Uterus (tissue), 4 donors: Measurements from ENCODE around the gene MAP6D1. TPM values are rescaled to one million over a fixed set of nuclear protein-coding genes. Genes with fewer than 3 reads are reported as not detected.

Experiments used
- DNase-seq, 2 donors: peaks; one replicate each; pipeline ENCODE4 v3.0.0-alpha.2; 2019 to 2020
- H3K27ac ChIP-seq, 2 donors: fragments of 200-600 bp; sonication (generic); 1 replicate in 1 of 2; 2 replicates in 1 of 2; pipeline ENCODE4 v1.5.1; 2016 to 2018
- H3K27me3 ChIP-seq, 2 donors: fragments of 200-600 bp; sonication (generic); one replicate each; pipeline ENCODE4 v1.5.1; 2018 to 2019; ENCODE audit warnings: control low read depth in 1 of 2
- H3K36me3 ChIP-seq, 2 donors: fragments of 200-600 bp; sonication (generic); one replicate each; pipeline ENCODE4 v1.5.1; 2019; ENCODE audit warnings: control low read depth in 1 of 2
- H3K4me1 ChIP-seq, 2 donors: fragments of 200-600 bp; sonication (generic); one replicate each; pipeline ENCODE4 v1.5.1; 2018 to 2019; ENCODE audit warnings: control low read depth in 1 of 2
- H3K4me3 ChIP-seq, 2 donors: fragments of 200-600 bp; sonication (generic); 1 replicate in 1 of 2; 2 replicates in 1 of 2; pipeline ENCODE4 v1.5.1; 2018 to 2019; ENCODE audit warnings: mild to moderate bottlenecking in 1 of 2
- H3K9me3 ChIP-seq, 2 donors: fragments of 200-600 bp; sonication (generic); one replicate each; pipeline ENCODE4 v1.5.1; 2019; ENCODE audit warnings: control low read depth in 1 of 2
- CTCF ChIP-seq, 4 experiments: fragments of 200-600 bp in 2 of 4; fragments of 450-650 bp in 2 of 4; sonication (generic) in 2 of 4; IDR thresholded peaks; one replicate each; pipeline ENCODE4 v1.5.1; 2016 to 2019; ENCODE audit warnings: antibody characterized with exemption in 4 of 4, mild to moderate bottlenecking in 2 of 4, moderate library complexity in 1 of 4
- POLR2A ChIP-seq, 2 donors: fragments of 450-650 bp; IDR thresholded peaks; one replicate each; pipeline ENCODE4 v1.6.1; 2016; ENCODE audit warnings: antibody characterized with exemption in 2 of 2, mild to moderate bottlenecking in 1 of 2, moderate library complexity in 1 of 2
- intact Hi-C: fragments of 100-400 bp; cut with DNase I; formaldehyde crosslinking; loops from one replicate; pipeline ENCODE4 v1.15.1; 2023; ENCODE audit warnings: low total_unique reads
- total RNA-seq, 4 donors: library from RNA; depleted of rRNA in 3 of 4; stranded (reverse); fragments of >200 nt in 3 of 4; gene quantifications; one replicate each; pipeline versions ENCODE4 v1.1.0 to v1.2.4, GENCODE V29; 2014 to 2023
- donor health status: DM: yes; HTN: yes; CAD: no.

Gene MAP6D1
- total RNA-seq, 4 donors from 2014 or later: 1.0 to 1.9 TPM; not detected in 2

- no peak for DNase-seq
- H3K4me3 ChIP-seq: no peak overlapping the region
- intact Hi-C loops: no loop called here
- H3K27ac ChIP-seq: no peak overlapping the region
- no peaks in the 10 kb centered on the region for H3K9me3 ChIP-seq
- no peak for TF ChIP-seq POLR2A (IDR thresholded peaks at IDR 0.05)
- no peak for TF ChIP-seq CTCF (IDR thresholded peaks at IDR 0.05)
- no peaks in the 10 kb centered on the region for H3K27me3 ChIP-seq
- no peaks in the 10 kb centered on the region for H3K36me3 ChIP-seq
- no peaks in the 10 kb centered on the region for H3K4me1 ChIP-seq
These were observed 7.2 kb downstream of the MAP6D1 start for GRCh38 chr3:183818041-183818620.

- Histone ChIP-seq H3K4me3 (no peak overlapping the region), H3K27me3 (no peaks in the 10 kb centered on the region), H3K4me1 (no peaks in the 10 kb centered on the region), H3K27ac (no peak overlapping the region), H3K9me3 (no peaks in the 10 kb centered on the region), H3K36me3 (no peaks in the 10 kb centered on the region)
- DNase-seq: no peak
- intact Hi-C loops: no loop called here
- TF ChIP-seq POLR2A (IDR thresholded peaks at IDR 0.05) (no peak), CTCF (IDR thresholded peaks at IDR 0.05) (no peak)
These were observed 7.7 kb downstream of the MAP6D1 start for GRCh38 chr3:183817639-183818038.

GRCh38 chr3:183816681-183817510 lies 8.5 kb downstream of the MAP6D1 start:
- Histone ChIP-seq H3K4me3 (no peak overlapping the region), H3K27ac (no peak overlapping the region), H3K36me3 (no peaks in the 10 kb centered on the region), H3K27me3 (no peaks in the 10 kb centered on the region), H3K9me3 (no peaks in the 10 kb centered on the region), H3K4me1 (no peaks in the 10 kb centered on the region)
- TF ChIP-seq CTCF (IDR thresholded peaks at IDR 0.05): no peak
- no peak for DNase-seq
- intact Hi-C loops: no loop called here

- Histone ChIP-seq H3K27ac (no peak overlapping the region), H3K36me3 (no peaks in the 10 kb centered on the region)
- no peak for DNase-seq
These were observed 9.4 kb downstream of the MAP6D1 start for GRCh38 chr3:183815951-183816475.

More at GRCh38 chr3:183815951-183816475, 9.4 kb downstream of the MAP6D1 start:
- Histone ChIP-seq H3K4me1 (no peaks in the 10 kb centered on the region), H3K9me3 (no peaks in the 10 kb centered on the region), H3K27me3 (no peaks in the 10 kb centered on the region), H3K4me3 (no peak overlapping the region)
- TF ChIP-seq CTCF (IDR thresholded peaks at IDR 0.05) (no peak), POLR2A (IDR thresholded peaks at IDR 0.05) (no peak)
- intact Hi-C loops: no loop called here
